LNCAP (cell line): ENCODE data around the gene EVX2.

Source experiments
- CTCF ChIP-seq: fragments of 450-650 bp; IDR thresholded peaks from 2 replicates; pipeline ENCODE4 v1.5.1; 2017; ENCODE audit warnings: mild to moderate bottlenecking

Gene EVX2

GRCh38 chr2:176093145-176093897, 9.6 kb upstream of the EVX2 start:
- no peak for TF ChIP-seq CTCF

GRCh38 chr2:176092270-176093144, 8.7 kb upstream of the EVX2 start, which contains the start of gene HOXD13:
TSS of gene HOXD13 (plus strand) at chr2:176092721. CDS start at chr2:176092891, 170 bp downstream.
- TF ChIP-seq CTCF = no peak

GRCh38 chr2:176091329-176092258, 7.8 kb upstream of the EVX2 start:
- no peak for TF ChIP-seq CTCF

- TF ChIP-seq CTCF = no peak
These were observed 7.1 kb upstream of the EVX2 start for GRCh38 chr2:176090862-176091261.

- no peak for TF ChIP-seq CTCF
These were observed 6.2 kb upstream of the EVX2 start for GRCh38 chr2:176089843-176090395.

GRCh38 chr2:176088937-176089842, 5.4 kb upstream of the EVX2 start:
- no peak for TF ChIP-seq CTCF
